GM21526 (cell line): Measurements from ENCODE around the gene ITPR1.

Experiments used
- ATAC-seq: cut with Tn5 transposase; IDR thresholded peaks from one replicate; pipeline ENCODE4 v1.9.1; 2021; ENCODE audit warnings: moderate library complexity; ENCODE audit not compliant: unreplicated experiment, low FRiP score

Gene ITPR1

GRCh38 chr3:4707324-4707723 lies 214.2 kb downstream of the ITPR1 start:
- ATAC-seq, result no peak

DNA sequence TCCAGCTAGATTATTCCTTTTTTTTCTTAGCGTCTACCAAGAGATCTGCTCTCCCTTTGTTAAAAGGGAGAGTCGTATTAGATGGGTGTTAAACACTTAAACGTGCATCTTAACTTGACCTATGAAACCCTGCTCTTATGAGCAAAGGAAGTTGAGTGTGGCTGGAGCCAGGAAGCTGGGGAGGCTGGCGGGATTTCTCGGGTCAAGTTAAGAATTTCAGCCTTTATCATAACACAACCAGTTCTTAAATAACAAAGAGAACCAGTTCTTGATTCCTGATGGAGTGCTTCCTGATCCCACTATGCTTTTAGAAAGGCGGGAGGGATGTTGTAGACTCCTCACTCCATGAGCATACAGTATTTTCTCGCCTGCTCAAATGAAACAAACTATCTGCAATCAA lies 215.1 kb downstream of the ITPR1 start:
- no peak for ATAC-seq

DNA sequence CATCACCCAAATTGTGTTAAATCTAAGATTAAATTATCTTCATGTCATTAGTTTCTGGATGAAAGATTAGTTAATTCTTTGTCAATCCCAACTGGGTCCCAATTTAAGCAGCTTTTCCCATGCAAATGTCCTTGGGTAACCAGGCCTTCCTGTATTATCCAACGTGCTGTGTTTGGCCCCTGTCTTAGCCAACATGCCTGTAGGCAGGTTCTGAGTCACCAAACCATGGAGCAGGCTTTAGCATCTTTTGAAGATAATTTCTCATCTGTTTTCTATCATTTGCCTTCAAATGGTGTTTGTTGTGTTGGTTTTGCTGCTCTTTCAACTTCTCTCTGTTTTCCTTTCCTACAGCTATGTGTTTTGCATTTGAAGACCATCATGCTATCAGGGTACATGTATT lies 216.2 kb downstream of the ITPR1 start:
- ATAC-seq, result no peak

GRCh38 chr3:4710191-4710590 lies 217.0 kb downstream of the ITPR1 start:
- no peak for ATAC-seq

DNA sequence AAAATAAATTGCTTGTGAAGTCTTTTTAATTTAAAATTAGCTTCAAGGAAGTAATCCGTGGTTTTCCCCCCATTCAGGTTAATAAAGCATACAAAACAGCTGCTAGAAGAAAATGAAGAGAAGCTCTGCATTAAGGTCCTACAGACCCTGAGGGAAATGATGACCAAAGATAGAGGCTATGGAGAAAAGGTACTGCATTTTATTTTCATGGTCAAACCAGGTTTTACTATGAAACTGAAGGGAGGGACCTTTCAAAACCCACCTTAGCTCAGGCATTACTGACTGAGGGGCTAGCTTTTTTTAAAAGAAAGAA lies 218.5 kb downstream of the ITPR1 start:
- no peak for ATAC-seq

DNA sequence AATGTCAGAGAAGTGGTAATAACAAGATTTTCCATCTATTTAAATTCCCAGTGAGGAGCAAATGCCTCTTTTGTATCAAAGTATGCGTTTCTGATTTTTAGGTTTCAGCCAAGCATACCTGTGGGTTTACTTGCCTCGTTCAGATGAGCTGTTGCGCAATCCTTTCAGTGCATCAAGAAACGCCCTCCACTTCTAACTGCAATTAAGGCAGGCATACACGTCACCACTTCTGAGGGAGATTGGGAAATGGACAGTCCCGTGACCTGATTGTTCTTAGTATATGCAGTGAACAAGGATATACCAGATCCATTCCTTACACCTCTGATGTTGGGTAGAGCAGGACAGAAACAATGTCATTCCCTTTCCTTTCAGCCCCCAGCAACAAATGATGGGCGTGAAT lies 219.0 kb downstream of the ITPR1 start:
- no peak for ATAC-seq

DNA sequence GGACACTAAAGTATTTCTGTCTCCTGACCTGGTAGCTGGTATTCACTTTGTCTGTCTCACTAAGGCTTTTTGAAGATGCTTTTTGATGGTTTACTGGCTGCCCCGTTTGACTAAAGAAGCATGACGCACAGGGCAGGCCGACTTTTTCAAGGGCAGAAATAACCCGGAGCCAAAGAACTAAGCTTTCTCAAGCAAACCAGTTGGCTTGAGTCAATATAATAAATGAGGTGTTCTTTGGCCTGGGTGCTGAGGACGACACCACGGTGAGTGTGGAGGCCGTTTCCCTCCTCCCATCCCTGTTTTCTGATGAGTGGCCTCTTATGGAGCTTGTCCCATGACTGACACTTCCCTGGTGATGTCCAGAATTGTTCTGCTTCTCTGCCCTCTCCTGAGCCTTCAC lies 220.9 kb downstream of the ITPR1 start:
- ATAC-seq, result no peak

- ATAC-seq, result no peak
These were observed 223.1 kb downstream of the ITPR1 start for GRCh38 chr3:4716266-4716665.

- no peak for ATAC-seq
These were observed 223.7 kb downstream of the ITPR1 start for GRCh38 chr3:4716706-4717362.

DNA sequence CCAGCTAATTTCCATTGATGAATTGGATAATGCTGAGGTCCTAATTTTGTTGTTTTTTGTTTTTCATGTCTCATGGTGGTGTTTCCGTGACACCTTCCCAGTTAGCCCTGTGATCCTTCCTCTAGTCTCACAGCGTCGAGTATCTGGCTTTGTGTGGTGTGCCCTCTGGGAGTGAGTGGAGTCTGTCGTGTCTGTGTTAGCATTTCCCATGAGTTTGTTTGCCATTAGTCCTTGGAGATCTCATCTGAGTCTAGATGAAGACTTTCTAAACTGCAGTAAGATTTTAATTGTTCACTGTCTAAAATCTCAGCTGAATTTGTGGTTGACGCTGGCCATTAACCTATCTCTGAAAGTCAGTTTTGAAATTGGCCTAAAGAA lies 224.2 kb downstream of the ITPR1 start:
- ATAC-seq, result no peak

GRCh38 chr3:4718179-4718736 lies 225.1 kb downstream of the ITPR1 start:
- no peak for ATAC-seq

DNA sequence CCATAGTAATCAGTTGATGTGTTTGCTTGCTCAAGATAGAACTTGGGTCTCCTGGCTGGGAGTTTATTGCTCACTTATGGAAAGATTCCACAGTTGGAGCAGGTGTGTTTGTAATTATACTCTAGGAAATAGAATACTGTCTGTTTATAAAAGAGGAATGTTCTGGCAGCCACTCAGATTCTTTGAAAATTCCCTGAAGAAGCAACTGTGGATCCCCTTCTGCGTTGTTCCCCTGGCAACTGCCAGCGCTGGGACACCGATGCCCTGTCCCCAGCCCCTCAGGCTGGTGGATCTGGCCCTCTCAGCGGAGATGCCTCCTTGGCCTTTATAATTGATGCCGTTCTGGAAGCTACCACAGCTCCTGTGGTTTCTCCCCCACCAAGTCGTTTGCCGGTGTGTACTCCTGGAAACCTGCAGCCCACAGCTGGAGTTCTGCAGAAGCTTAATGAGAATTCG lies 225.9 kb downstream of the ITPR1 start:
- no peak for ATAC-seq

- ATAC-seq, result no peak
These were observed 227.3 kb downstream of the ITPR1 start for GRCh38 chr3:4720316-4721075.

DNA sequence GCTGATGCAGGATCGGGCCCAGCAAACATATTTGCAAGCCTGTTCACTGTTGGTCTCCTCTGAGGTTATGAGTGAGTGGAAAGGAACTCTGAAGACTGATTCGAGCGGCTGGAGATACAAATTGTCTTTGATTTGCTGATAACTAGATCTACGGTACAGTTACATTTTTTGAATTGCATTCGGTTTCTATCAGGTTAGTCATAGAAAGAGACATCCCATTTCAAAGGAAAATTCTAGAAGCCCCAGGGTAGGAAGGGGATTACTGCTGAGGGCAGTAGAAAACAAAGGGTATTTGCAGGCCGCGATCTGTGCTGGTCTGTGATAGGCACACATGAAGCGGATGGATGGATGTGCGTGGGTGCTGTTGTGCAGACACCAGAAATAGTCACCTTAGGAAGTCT lies 228.4 kb downstream of the ITPR1 start:
- no peak for ATAC-seq

GRCh38 chr3:4722103-4722502 lies 229.0 kb downstream of the ITPR1 start:
- ATAC-seq, result no peak

GRCh38 chr3:4724051-4724629 lies 231.0 kb downstream of the ITPR1 start:
- no peak for ATAC-seq

GRCh38 chr3:4726549-4726948 lies 233.4 kb downstream of the ITPR1 start:
- ATAC-seq, result no peak

- no peak for ATAC-seq
These were observed 236.2 kb downstream of the ITPR1 start for GRCh38 chr3:4729061-4729973.

- ATAC-seq, result no peak
These were observed 237.6 kb downstream of the ITPR1 start for GRCh38 chr3:4730719-4731118.

DNA sequence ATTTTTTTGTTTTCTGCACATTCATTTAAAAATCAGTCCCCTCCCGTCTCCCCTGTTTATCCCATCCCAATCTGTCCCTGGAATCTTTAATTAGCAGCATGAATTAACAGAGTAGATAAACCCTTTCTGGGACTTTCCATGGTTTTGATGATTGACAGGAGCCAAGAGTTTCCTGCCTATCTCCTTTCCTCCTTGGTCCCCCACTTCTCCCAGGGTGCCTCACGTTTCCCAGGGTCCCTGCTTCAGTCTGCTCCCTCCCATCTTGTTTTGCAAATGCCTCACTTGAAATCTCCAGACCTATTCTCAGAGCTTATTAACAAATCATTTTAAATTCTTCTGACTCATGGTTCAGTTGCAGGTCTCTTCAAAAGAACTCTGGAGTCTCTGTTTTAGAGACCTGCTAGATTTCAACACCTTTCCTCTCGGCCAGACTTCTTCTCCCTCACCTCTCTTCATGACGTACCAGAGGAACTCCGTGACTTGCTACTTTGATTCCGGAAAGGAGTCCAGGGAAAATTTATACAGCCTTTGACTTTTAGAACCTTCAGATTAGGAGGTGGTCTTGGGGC lies 238.5 kb downstream of the ITPR1 start:
- no peak for ATAC-seq
